H1 (cell line): Measurements from ENCODE around the gene KIN. TPM values are rescaled to one million over a fixed set of nuclear protein-coding genes. Genes with fewer than 3 reads are reported as not detected.

Experiments used
- BCL11A ChIP-seq, 2 experiments: IDR thresholded peaks; one replicate each; pipeline ENCODE4 v1.6.1; 2011; ENCODE audit warnings: low read depth in 2 of 2, low read length in 2 of 2, mild to moderate bottlenecking in 2 of 2
- CHD2 ChIP-seq: IDR thresholded peaks from 2 replicates; pipeline ENCODE4 v1.6.1; 2012; ENCODE audit warnings: low read length, improper control_type of control experiment
- KDM5A ChIP-seq: fragments of 200-600 bp; IDR thresholded peaks from 2 replicates; pipeline ENCODE4 v1.7.1; 2012; ENCODE audit warnings: mild to moderate bottlenecking, low read length, inconsistent platforms, mixed read lengths
- SUZ12 ChIP-seq: fragments of 200-600 bp; sonication (generic); IDR thresholded peaks from 2 replicates; pipeline ENCODE4 v1.6.1; 2012; ENCODE audit warnings: mild to moderate bottlenecking, inconsistent platforms, low read length, moderate library complexity, mixed read lengths
- TCF12 ChIP-seq: IDR thresholded peaks from 2 replicates; pipeline ENCODE4 v1.6.1; 2011; ENCODE audit warnings: low read depth, mild to moderate bottlenecking, low read length
- polyA plus RNA-seq, 7 experiments: library from polyadenylated mRNA; depleted of rRNA in 3 of 7; stranded (reverse) in 5 of 7; unstranded in 2 of 7; fragments of >200 nt in 5 of 7; fragments of 200-250 nt in 2 of 7; gene quantifications; 1 replicate in 5 of 7; 2 replicates in 1 of 7; 4 replicates in 1 of 7; pipeline versions ENCODE4 v1.2.1 to v1.2.3, GENCODE V29; 2011 to 2013; ENCODE audit warnings: missing spikeins in 2 of 7, mixed read lengths in 2 of 7
- total RNA-seq: library from RNA; stranded (reverse); fragmentation: NEBNext Ultra II Directional; extraction: Animal tissue kit (Norgen Biotek cat#: 25700); gene quantifications from 2 replicates; pipeline ENCODE4 v1.2.1, GENCODE V29; 2021
- TF ChIP-seq, protein P1 (sequence below): IDR thresholded peaks from 2 replicates; pipeline ENCODE4 v1.6.1; 2011; ENCODE audit warnings: low read depth, mild to moderate bottlenecking, low read length; ENCODE audit not compliant: insufficient read depth

The KIN gene
- total and polyA plus RNA-seq, 2 of the 8 experiments (the other 6 are each of a cell fraction or from before 2014, with no cell fraction given): 3.7 to 16.5 TPM

DNA sequence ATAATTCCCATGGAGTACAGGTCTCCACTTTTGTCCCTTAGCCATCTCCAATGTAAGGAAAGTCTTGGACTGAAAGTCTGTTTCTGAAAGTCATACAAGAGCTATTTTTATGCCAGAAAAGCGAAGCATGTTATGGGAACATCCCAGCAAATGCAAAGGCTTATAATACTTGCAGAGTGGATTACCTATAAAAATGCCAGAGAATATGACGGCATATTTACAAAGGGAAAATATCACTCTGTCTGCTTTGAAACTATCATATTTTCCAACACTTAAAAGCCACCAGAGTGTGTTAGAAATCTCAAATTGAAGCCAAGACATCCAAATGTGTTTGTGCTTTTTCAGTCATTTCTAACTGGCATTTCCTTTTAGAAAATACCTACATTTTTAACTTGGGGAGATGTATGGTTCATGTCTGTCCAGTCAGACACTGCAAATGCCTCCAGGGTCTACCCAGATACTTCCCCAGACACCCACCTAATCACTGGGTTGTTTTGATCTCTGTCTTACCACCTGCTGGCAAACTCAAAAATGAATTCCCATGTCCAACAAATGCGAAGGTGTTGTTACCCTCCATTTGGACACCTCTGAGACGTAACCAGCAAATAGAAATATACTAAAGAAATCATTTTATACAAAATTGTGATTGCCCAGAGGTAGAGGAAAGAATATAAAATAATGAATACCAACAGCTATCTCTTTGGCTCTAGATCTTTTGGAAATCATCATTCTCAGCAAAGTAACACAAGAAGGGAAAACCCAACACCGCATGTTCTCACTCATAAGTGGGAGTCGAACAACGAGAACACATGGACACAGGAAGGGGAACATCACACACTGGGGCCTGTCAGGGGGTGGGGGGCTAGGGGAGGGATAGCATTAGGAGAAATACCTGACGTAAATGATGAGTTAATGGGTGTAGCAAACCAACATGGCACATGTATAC, 83.4 kb downstream of the KIN start (continued):
- TF ChIP-seq, protein P1, sequence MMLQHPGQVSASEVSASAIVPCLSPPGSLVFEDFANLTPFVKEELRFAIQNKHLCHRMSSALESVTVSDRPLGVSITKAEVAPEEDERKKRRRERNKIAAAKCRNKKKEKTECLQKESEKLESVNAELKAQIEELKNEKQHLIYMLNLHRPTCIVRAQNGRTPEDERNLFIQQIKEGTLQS: no peak
- TF ChIP-seq CHD2 (no peak), TCF12 (no peak), SUZ12 (no peak), BCL11A (IDR thresholded peaks at IDR 0.05; ENCODE audit: low read depth in 2 of 2, low read length in 2 of 2) (no peak), KDM5A (no peak)
